Ishikawa (cell line): ENCODE results near the gene PRPH.

Source experiments
- CEBPB ChIP-seq: IDR thresholded peaks from 2 replicates; pipeline ENCODE4 v1.6.1; 2012
- CREB1 ChIP-seq: IDR thresholded peaks from 2 replicates; pipeline ENCODE4 v1.6.1; 2012; ENCODE audit warnings: low read depth
- EGR1 ChIP-seq: IDR thresholded peaks from 2 replicates; pipeline ENCODE4 v1.6.1; 2012
- EP300 ChIP-seq: IDR thresholded peaks from 2 replicates; pipeline ENCODE4 v1.6.1; 2012; ENCODE audit warnings: borderline replicate concordance
- FOXM1 ChIP-seq: IDR thresholded peaks from 2 replicates; pipeline ENCODE4 v1.6.1; 2012; ENCODE audit warnings: low read depth, borderline replicate concordance
- NFIC ChIP-seq: IDR thresholded peaks from 2 replicates; pipeline ENCODE4 v1.6.1; 2012
- RAD21 ChIP-seq: IDR thresholded peaks from 2 replicates; pipeline ENCODE4 v1.6.1; 2012; ENCODE audit warnings: low read depth
- TAF1 ChIP-seq: IDR thresholded peaks from 2 replicates; pipeline ENCODE4 v1.6.1; 2012; ENCODE audit warnings: low read depth, mild to moderate bottlenecking
- TCF12 ChIP-seq: IDR thresholded peaks from 2 replicates; pipeline ENCODE4 v1.6.1; 2012; ENCODE audit warnings: low read depth
- TEAD4 ChIP-seq: IDR thresholded peaks from 2 replicates; pipeline ENCODE4 v1.6.1; 2012
- YY1 ChIP-seq: IDR thresholded peaks from 2 replicates; pipeline ENCODE4 v1.6.1; 2012; ENCODE audit warnings: low read depth
- ZBTB7A ChIP-seq: IDR thresholded peaks from 2 replicates; pipeline ENCODE4 v1.6.1; 2012; ENCODE audit warnings: low read depth
- TF ChIP-seq, protein P1 (sequence below): IDR thresholded peaks from 2 replicates; pipeline ENCODE4 v1.6.1; 2012
- TF ChIP-seq, protein P2 (sequence below): IDR thresholded peaks from 2 replicates; pipeline ENCODE4 v1.6.1; 2012; ENCODE audit warnings: low read depth, mild to moderate bottlenecking
- TF ChIP-seq, protein P3 (sequence below): IDR thresholded peaks from 2 replicates; pipeline ENCODE4 v1.6.1; 2012

The PRPH gene

DNA sequence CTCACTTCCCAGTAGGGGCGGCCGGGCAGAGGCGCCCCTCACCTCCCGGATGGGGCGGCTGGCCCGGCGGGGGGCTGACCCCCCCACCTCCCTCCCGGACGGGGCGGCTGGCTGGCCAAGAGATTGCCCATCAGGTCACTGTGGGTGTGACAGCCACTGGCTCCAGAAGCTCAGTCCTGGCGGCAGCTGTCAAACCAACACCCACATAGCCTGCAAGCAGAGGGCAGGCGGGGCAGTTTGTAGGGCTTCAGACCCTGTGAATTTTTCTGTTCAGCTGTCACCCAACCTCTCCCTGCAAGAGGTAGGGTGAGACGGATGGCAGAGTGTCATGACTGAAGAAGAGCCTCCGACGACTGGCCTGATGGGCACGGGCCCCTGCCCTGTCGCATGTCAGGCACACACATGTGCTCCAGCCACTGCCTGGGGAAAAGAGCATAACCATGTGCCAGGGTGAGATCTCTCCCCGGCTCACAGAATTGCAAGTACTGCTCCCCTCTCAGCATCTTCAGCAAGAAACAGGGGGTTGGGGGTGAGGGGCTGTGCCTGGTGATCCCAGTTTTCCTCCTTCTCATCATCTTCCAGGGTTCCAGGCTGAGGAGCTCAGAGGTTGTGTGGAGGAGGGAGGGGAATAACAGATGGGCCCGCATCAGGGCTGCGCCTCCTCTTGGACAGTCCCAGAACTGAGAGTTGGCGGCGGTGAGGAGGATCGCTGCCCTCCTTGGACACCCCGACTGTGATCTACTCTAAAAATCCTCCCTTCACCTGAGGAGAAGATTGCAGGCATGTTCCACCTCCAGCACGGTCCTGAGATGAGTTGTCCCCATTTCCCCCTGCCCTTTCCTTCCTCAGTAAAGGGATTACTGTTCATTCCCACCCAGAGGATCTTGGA, 11.2 kb upstream of the PRPH start:
- TF ChIP-seq EP300 (no peak), ZBTB7A (no peak), TEAD4 (no peak), FOXM1 (no peak), TCF12 (no peak), TAF1 (no peak), NFIC (no peak), RAD21 (no peak), CEBPB (no peak), YY1 (no peak), EGR1 (no peak), CREB1 (no peak)
- TF ChIP-seq, protein P1, sequence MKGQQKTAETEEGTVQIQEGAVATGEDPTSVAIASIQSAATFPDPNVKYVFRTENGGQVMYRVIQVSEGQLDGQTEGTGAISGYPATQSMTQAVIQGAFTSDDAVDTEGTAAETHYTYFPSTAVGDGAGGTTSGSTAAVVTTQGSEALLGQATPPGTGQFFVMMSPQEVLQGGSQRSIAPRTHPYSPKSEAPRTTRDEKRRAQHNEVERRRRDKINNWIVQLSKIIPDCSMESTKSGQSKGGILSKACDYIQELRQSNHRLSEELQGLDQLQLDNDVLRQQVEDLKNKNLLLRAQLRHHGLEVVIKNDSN, result no peak
- TF ChIP-seq, protein P2, sequence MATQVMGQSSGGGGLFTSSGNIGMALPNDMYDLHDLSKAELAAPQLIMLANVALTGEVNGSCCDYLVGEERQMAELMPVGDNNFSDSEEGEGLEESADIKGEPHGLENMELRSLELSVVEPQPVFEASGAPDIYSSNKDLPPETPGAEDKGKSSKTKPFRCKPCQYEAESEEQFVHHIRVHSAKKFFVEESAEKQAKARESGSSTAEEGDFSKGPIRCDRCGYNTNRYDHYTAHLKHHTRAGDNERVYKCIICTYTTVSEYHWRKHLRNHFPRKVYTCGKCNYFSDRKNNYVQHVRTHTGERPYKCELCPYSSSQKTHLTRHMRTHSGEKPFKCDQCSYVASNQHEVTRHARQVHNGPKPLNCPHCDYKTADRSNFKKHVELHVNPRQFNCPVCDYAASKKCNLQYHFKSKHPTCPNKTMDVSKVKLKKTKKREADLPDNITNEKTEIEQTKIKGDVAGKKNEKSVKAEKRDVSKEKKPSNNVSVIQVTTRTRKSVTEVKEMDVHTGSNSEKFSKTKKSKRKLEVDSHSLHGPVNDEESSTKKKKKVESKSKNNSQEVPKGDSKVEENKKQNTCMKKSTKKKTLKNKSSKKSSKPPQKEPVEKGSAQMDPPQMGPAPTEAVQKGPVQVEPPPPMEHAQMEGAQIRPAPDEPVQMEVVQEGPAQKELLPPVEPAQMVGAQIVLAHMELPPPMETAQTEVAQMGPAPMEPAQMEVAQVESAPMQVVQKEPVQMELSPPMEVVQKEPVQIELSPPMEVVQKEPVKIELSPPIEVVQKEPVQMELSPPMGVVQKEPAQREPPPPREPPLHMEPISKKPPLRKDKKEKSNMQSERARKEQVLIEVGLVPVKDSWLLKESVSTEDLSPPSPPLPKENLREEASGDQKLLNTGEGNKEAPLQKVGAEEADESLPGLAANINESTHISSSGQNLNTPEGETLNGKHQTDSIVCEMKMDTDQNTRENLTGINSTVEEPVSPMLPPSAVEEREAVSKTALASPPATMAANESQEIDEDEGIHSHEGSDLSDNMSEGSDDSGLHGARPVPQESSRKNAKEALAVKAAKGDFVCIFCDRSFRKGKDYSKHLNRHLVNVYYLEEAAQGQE, result no peak
- TF ChIP-seq, protein P3, sequence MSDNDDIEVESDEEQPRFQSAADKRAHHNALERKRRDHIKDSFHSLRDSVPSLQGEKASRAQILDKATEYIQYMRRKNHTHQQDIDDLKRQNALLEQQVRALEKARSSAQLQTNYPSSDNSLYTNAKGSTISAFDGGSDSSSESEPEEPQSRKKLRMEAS, result no peak

DNA sequence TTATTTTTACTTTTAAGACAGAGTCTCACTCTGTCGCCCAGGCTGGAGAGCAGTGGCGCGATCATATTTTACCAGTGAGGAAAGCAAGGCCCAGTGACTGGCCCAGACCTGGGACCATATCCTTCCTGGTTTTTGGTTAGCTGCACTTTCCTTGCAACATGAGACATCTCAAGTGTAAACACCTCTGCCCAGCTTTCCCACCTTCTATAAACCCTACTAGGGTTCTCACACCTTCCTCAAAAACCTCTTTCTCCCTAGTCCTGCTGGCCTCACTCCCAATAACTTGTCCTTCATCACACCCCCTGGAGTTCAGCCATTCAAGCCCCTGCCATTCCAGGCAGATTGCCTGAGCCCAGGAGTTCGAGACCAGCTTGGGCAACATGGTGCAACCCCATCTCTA, 10.3 kb upstream of the PRPH start:
- TF ChIP-seq, protein P2, result no peak
- TF ChIP-seq ZBTB7A (no peak), YY1 (no peak), EGR1 (no peak), CREB1 (no peak)

DNA sequence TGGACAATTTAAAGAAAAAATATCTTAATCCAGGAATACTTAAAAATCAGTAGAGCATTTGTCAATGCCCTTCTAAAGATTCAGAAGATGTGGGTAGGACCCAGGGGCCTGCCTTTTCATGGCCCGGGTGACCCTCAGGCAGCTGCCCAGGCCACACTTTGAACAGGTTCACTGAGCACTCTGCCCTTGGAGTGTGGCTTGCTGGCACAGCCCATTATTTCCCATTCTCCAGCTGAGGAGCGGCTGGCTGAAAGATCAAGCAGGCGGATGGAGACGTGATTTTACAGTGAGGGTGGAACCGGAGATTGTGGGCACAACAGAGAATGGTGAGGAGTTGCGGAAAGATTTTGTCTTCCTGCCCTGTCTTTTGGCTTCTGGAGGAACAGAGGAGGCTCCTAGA, 7.1 kb upstream of the PRPH start:
- TF ChIP-seq NFIC, result no peak
- TF ChIP-seq CEBPB, result no peak
- TF ChIP-seq YY1, result no peak

DNA sequence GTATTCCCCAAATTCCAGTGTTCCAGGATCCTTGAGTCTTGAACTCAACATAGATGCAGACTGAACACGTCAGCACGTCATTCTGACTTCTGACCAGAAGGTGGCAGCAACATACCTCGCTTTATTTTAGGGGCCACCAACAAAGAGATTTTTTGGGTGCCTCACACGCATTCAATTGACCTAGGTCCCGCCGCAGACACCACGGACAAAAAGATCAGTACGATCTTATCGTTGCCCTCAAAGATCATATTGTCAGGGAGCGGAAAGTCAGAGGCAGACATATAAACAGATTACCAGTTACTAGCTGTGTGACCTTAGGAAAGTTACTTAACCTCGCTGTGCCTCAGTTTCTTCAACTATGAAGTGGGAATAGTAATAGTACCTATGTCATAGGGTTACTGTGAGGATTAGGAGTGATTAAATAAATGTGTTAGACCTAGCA, 6.5 kb upstream of the PRPH start:
- peak; percentile 96 for TF ChIP-seq RAD21
- TF ChIP-seq CREB1, result peak; percentile 56; the same call in 1 of the 2 replicates
- TF ChIP-seq, protein P2, result no peak

DNA sequence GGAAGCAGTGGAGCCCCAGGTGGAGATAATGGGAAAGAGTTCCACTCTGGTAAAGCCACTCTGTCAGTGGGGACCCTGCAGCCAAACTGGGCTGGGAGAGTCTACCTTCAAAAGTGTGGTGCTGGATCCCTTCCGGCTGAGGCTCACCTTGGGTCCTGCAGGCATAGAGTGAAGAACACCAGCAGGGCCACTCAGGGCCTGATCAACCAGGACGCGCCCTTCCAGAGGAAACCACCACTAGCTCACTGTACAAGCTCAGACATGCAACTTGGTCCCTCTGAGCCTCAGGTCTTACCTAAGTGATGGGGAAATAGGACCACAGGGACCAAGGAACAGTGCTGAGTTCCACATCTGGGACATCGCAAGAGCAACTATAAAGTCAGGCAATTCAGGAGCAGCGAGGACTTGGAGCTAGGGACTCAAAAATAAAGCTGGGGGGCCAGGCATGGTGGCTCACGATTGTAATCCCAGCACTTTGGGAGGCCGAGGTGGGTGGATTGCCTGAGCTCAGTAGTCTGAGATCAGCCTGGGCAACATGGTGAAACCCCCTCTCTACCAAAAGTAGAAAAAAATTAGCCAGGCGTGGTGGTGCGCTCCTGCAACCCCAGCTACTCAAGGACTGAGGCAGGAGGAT, 5.9 kb upstream of the PRPH start:
- TF ChIP-seq, protein P1, result no peak
- no peak for TF ChIP-seq EGR1
- TF ChIP-seq, protein P2, result no peak
- no peak for TF ChIP-seq CEBPB
- no peak for TF ChIP-seq YY1
- no peak for TF ChIP-seq TCF12
- no peak for TF ChIP-seq TEAD4
- no peak for TF ChIP-seq NFIC
- no peak for TF ChIP-seq ZBTB7A
- no peak for TF ChIP-seq TAF1
- no peak for TF ChIP-seq FOXM1
- TF ChIP-seq CREB1, result no peak
- TF ChIP-seq EP300, result no peak
- TF ChIP-seq, protein P3, result no peak
- TF ChIP-seq RAD21, result no peak
